B cell (primary cell): ENCODE data around the gene PHC2. TPM values are rescaled to one million over a fixed set of nuclear protein-coding genes. Genes with fewer than 3 reads are reported as not detected.

ENCODE experiments used
- ATAC-seq: fragments of 200-7000 bp; cut with Tn5 transposase; one replicate; pipeline ENCODE4 v1.10.0; 2021; ENCODE audit warnings: low read depth, mild to moderate bottlenecking, moderate number of reproducible peaks, moderate library complexity
- CTCF ChIA-PET: fragments of 350-600 bp; sonication (Branson Sonifier 250); formaldehyde crosslinking; loops from one replicate; lab custom pipeline; 2021; ENCODE audit warnings: antibody characterized with exemption, inconsistent platforms; lab: Charles Lee
- POLR2A ChIA-PET: fragments of 350-600 bp; sonication (Branson Sonifier 250); formaldehyde crosslinking; loops from one replicate; lab custom pipeline; 2021; ENCODE audit warnings: antibody characterized with exemption; lab: Charles Lee
- DNase-seq: peaks from one replicate; pipeline ENCODE4 v3.0.0; 2013
- H2AFZ ChIP-seq: 2 replicates; pipeline ENCODE4 v1.6.1; 2012; ENCODE audit warnings: mild to moderate bottlenecking, low read depth, low read length; ENCODE audit not compliant: insufficient read depth, poor library complexity, severe bottlenecking
- H3K27ac ChIP-seq, 2 donors: 1 replicate in 1 of 2; 2 replicates in 1 of 2; pipeline ENCODE4 v1.5.1; 2012 to 2013; ENCODE audit warnings: low read length in 2 of 2, mild to moderate bottlenecking in 2 of 2, moderate library complexity in 1 of 2
- H3K27me3 ChIP-seq, 4 experiments: fragments of 200-600 bp in 1 of 4; sonication (generic) in 1 of 4; replicated peaks in 1 of 4; 1 replicate in 2 of 4; 2 replicates in 2 of 4; pipeline versions ENCODE4 v1.6.1 to v1.7.0; 2013 to 2016; ENCODE audit warnings: low read length in 3 of 4, mild to moderate bottlenecking in 2 of 4, mixed read lengths in 1 of 4, moderate library complexity in 1 of 4; ENCODE audit not compliant: insufficient read depth in 4 of 4, control insufficient read depth in 3 of 4; ENCODE audit errors: control extremely low read depth in 1 of 4
- H3K36me3 ChIP-seq, 2 experiments: replicated peaks in 1 of 2; 1 replicate in 1 of 2; 2 replicates in 1 of 2; pipeline versions ENCODE4 v1.6.1 to v1.7.1; 2013; ENCODE audit warnings: low read length in 1 of 2; ENCODE audit not compliant: insufficient read depth in 2 of 2, control insufficient read depth in 1 of 2; ENCODE audit errors: control extremely low read depth in 1 of 2, extremely low read depth in 1 of 2
- H3K4me1 ChIP-seq, 2 donors: fragments of 200-600 bp in 1 of 2; sonication (generic) in 1 of 2; 1 replicate in 1 of 2; 2 replicates in 1 of 2; pipeline versions ENCODE4 v1.5.1 to v1.6.1; 2013 to 2017; ENCODE audit warnings: low read length in 2 of 2; ENCODE audit not compliant: control insufficient read depth in 2 of 2, insufficient read depth in 2 of 2
- H3K4me2 ChIP-seq: replicated peaks from 2 replicates; pipeline ENCODE3; 2012; ENCODE audit warnings: mild to moderate bottlenecking, low read depth, low read length; ENCODE audit not compliant: poor library complexity, severe bottlenecking
- H3K4me3 ChIP-seq, 5 experiments: fragments of 200-600 bp in 1 of 5; sonication (generic) in 1 of 5; 1 replicate in 3 of 5; 2 replicates in 2 of 5; pipeline versions ENCODE4 v1.5.1 to v1.7.0; 2011 to 2016; ENCODE audit warnings: low read length in 4 of 5, mild to moderate bottlenecking in 4 of 5, low read depth in 2 of 5, control low read depth in 1 of 5, moderate library complexity in 1 of 5; ENCODE audit not compliant: insufficient read depth in 1 of 5; ENCODE audit errors: control extremely low read depth in 1 of 5, extremely low read depth in 1 of 5
- H3K79me2 ChIP-seq: fragments of 200-600 bp; sonication (generic); one replicate; pipeline ENCODE4 v1.6.0; 2016; ENCODE audit warnings: low read length; ENCODE audit not compliant: control insufficient read depth, insufficient read depth
- H3K9ac ChIP-seq: fragments of 200-600 bp; sonication (generic); 2 replicates; pipeline ENCODE4 v1.6.1; 2017; ENCODE audit warnings: mild to moderate bottlenecking, low read length, moderate library complexity
- H3K9me3 ChIP-seq, 3 donors: one replicate each; pipeline versions ENCODE4 v1.6.1 to v1.7.1; 2013; ENCODE audit warnings: low read length in 2 of 3; ENCODE audit not compliant: control insufficient read depth in 2 of 3, insufficient read depth in 1 of 3; ENCODE audit errors: control extremely low read depth in 1 of 3
- H4K20me1 ChIP-seq: 2 replicates; pipeline ENCODE4 v1.6.0; 2012; ENCODE audit warnings: mild to moderate bottlenecking, low read length; ENCODE audit not compliant: insufficient read depth, control insufficient read depth, poor library complexity, severe bottlenecking
- H3K27ac Mint-ChIP-seq: one replicate; pipeline ENCODE4 v1.8.0; 2021; ENCODE audit warnings: mixed read lengths
- H3K27me3 Mint-ChIP-seq: one replicate; pipeline ENCODE4 v1.8.0; 2021; ENCODE audit warnings: mixed read lengths
- H3K4me1 Mint-ChIP-seq: one replicate; pipeline ENCODE4 v1.8.0; 2021; ENCODE audit warnings: mixed read lengths
- H3K4me3 Mint-ChIP-seq: one replicate; pipeline ENCODE4 v1.8.0; 2021; ENCODE audit warnings: mixed read lengths
- H3K9me3 Mint-ChIP-seq: one replicate; pipeline ENCODE4 v1.8.0; 2022; ENCODE audit warnings: mixed read lengths; ENCODE audit not compliant: insufficient read depth
- CTCF ChIP-seq: fragments of 200-600 bp; IDR thresholded peaks from one replicate; pipeline ENCODE4 v1.8.0; 2022; ENCODE audit warnings: antibody characterized with exemption, mild to moderate bottlenecking
- EZH2 ChIP-seq: IDR thresholded peaks from 2 replicates; pipeline ENCODE4 v1.6.1; 2012; ENCODE audit warnings: borderline replicate concordance, low read depth, mild to moderate bottlenecking, moderate library complexity, low read length; ENCODE audit not compliant: insufficient read depth, poor library complexity, severe bottlenecking
- WGBS: methylation state at CpG from one replicate; pipeline ENCODE4 v1.1.5; 2013; ENCODE audit warnings: missing lambda C conversion rate; ENCODE audit not compliant: insufficient coverage; 5-methylcytosine and 5-hydroxymethylcytosine counted together
- intact Hi-C: fragments of 100-400 bp; cut with micrococcal nuclease; formaldehyde crosslinking; loops from one replicate; pipeline ENCODE4 v1.10.0; 2022
- polyA plus RNA-seq: library from polyadenylated mRNA; depleted of rRNA; stranded (reverse); fragments of >200 nt; gene quantifications from 2 replicates; pipeline ENCODE4 v1.2.3, GENCODE V29; 2012
- total RNA-seq, 2 donors: library from RNA; stranded (reverse); fragments of 120-200 nt in 1 of 2; gene quantifications; 1 replicate in 1 of 2; 2 replicates in 1 of 2; pipeline versions ENCODE4 v1.2.3 to v1.2.4, GENCODE V29; 2013 to 2022

Gene PHC2
- total and polyA plus RNA-seq, 2 donors (not counting 1 experiment from before 2014, with no cell fraction given), result 23.1 to 23.4 TPM

GRCh38 chr1:33329600-33330305, 101.1 kb downstream of the PHC2 start:
- ChIA-PET CTCF (interaction anchor here (0.6 to 1.7 kb wide), 2 partner anchors 34 to 299 kb away, joined by 3 to 7 read pairs; no protein-coding TSS in a partner anchor), POLR2A (no interaction called here)
- no peaks in the 10 kb centered on the region for H3K9me3 Mint-ChIP-seq
- H3K9ac ChIP-seq, result no peak overlapping the region
- no peak overlapping the region for H3K4me3 ChIP-seq
- peaks cover 8 to 89% of the 10 kb centered on the region in 2 experiments for H3K36me3 ChIP-seq
- H3K27ac Mint-ChIP-seq, result no peak overlapping the region
- 94% methylated on average over 18 of the region's 19 CpGs for WGBS
- no peak overlapping the region for H3K27ac ChIP-seq
- intact Hi-C loops, result no loop called here
- no peaks in the 10 kb centered on the region for H3K27me3 ChIP-seq
- TF ChIP-seq EZH2, result no peak
- no peak for TF ChIP-seq CTCF
- H3K27me3 Mint-ChIP-seq, result no peaks in the 10 kb centered on the region
- H3K9me3 ChIP-seq, result no peaks in the 10 kb centered on the region
- no peaks in the 10 kb centered on the region for H3K79me2 ChIP-seq
- H3K4me1 Mint-ChIP-seq, result peaks cover 2% of the 10 kb centered on the region
- H4K20me1 ChIP-seq, result peaks cover 26% of the 10 kb centered on the region
- ATAC-seq (no peak), DNase-seq (no peak)
- no peak overlapping the region for H3K4me3 Mint-ChIP-seq
- peaks cover 0 to 7% of the 10 kb centered on the region in 2 donors for H3K4me1 ChIP-seq
- no peak overlapping the region for H2AFZ ChIP-seq
- no peak overlapping the region for H3K4me2 ChIP-seq

GRCh38 chr1:33328817-33329216, 102.1 kb downstream of the PHC2 start:
- no peak overlapping the region for H3K9ac ChIP-seq
- H4K20me1 ChIP-seq, result peaks cover 26% of the 10 kb centered on the region
- Mint-ChIP-seq H3K9me3 (no peaks in the 10 kb centered on the region), H3K4me3 (no peak overlapping the region), H3K4me1 (peaks cover 2% of the 10 kb centered on the region), H3K27ac (no peak overlapping the region), H3K27me3 (no peaks in the 10 kb centered on the region)
- DNase-seq, result no peak
- H3K4me2 ChIP-seq, result no peak overlapping the region
- ATAC-seq, result no peak
- ChIA-PET CTCF (no interaction called here), POLR2A (no interaction called here)
- H3K36me3 ChIP-seq, result peaks cover 8 to 95% of the 10 kb centered on the region in 2 experiments
- no peak for TF ChIP-seq EZH2
- TF ChIP-seq CTCF, result no peak
- intact Hi-C loops, result no loop called here
- H3K9me3 ChIP-seq, result no peaks in the 10 kb centered on the region
- H3K4me3 ChIP-seq, result no peak overlapping the region
- H3K79me2 ChIP-seq, result no peaks in the 10 kb centered on the region
- no peak overlapping the region for H3K27ac ChIP-seq
- H3K27me3 ChIP-seq, result no peaks in the 10 kb centered on the region
- H2AFZ ChIP-seq, result no peak overlapping the region
- WGBS, result over 99% methylated on average over 12 of the region's 12 CpGs
- H3K4me1 ChIP-seq, result peaks cover 0 to 7% of the 10 kb centered on the region in 2 donors
